SW 1271 (cell line): Measurements from ENCODE around the gene IL37.
"Not testable (repeated sequence)": the region's sequence is repeated elsewhere in the genome, so short reads cannot be mapped to it uniquely, and the experiment has no call there.

Experiments
- DNase-seq, 2 experiments: peaks; one replicate each; lab custom pipeline; 2025; lab: John Stamatoyannopoulos, UW

The IL37 gene

GRCh38 chr2:112923237-112923966 is 12.4 kb downstream of the IL37 start:
- DNase-seq: no peak

GRCh38 chr2:112923967-112924338 is 13.0 kb downstream of the IL37 start:
- no peak for DNase-seq

GRCh38 chr2:112924360-112924759 is 13.4 kb downstream of the IL37 start:
- DNase-seq: no peak

GRCh38 chr2:112924821-112925220 is 13.9 kb downstream of the IL37 start:
- DNase-seq: no peak

GRCh38 chr2:112926707-112927106 is 15.7 kb downstream of the IL37 start:
- DNase-seq: no peak

GRCh38 chr2:112927745-112928144 is 16.8 kb downstream of the IL37 start:
- DNase-seq: no peak

- no peak for DNase-seq
These were observed 22.3 kb downstream of the IL37 start for GRCh38 chr2:112933261-112933660.

- not testable (repeated sequence) for DNase-seq
These were observed 23.2 kb downstream of the IL37 start for GRCh38 chr2:112934117-112934516.

- DNase-seq: no peak
These were observed 25.9 kb downstream of the IL37 start for GRCh38 chr2:112936927-112937232.

GRCh38 chr2:112938904-112939303 is 27.9 kb downstream of the IL37 start:
- no peak for DNase-seq

GRCh38 chr2:112939425-112939824 is 28.5 kb downstream of the IL37 start:
- DNase-seq: no peak

- DNase-seq: no peak
These were observed 30.1 kb downstream of the IL37 start for GRCh38 chr2:112940859-112941625.

- peak in 1 of 2 experiments; percentile 55 for DNase-seq
These were observed 31.0 kb downstream of the IL37 start for GRCh38 chr2:112941753-112942653.

- no peak for DNase-seq
These were observed 31.7 kb downstream of the IL37 start for GRCh38 chr2:112942654-112943002.

GRCh38 chr2:112944971-112945370 is 34.0 kb downstream of the IL37 start:
- DNase-seq: no peak

- no peak for DNase-seq
These were observed 35.1 kb downstream of the IL37 start for GRCh38 chr2:112946086-112946485.

- no peak for DNase-seq
These were observed 36.4 kb downstream of the IL37 start for GRCh38 chr2:112947374-112947773.

GRCh38 chr2:112949456-112949855 is 38.5 kb downstream of the IL37 start:
- no peak for DNase-seq

GRCh38 chr2:112954364-112954763 is 43.4 kb downstream of the IL37 start:
- no peak for DNase-seq

- no peak for DNase-seq
These were observed 46.5 kb downstream of the IL37 start for GRCh38 chr2:112957511-112957910.

GRCh38 chr2:112958428-112959108 is 47.6 kb downstream of the IL37 start:
- DNase-seq: peak; percentile 18 to 64
